A549 treated with DMSO at 1 μM for 4 hours (cell line): ENCODE results near the gene CYYR1. TPM values are rescaled to one million over a fixed set of nuclear protein-coding genes. Genes with fewer than 3 reads are reported as not detected.

Source experiments
- total RNA-seq: library from RNA; stranded (reverse); fragments of 200-300 nt; extraction: Qiagen RNA extraction; gene quantifications from 5 replicates; pipeline ENCODE4 v1.2.3, GENCODE V29; 2022; ENCODE audit warnings: low read depth

CYYR1 gene
- total RNA-seq, result not detected in 5 replicates

GRCh38 chr21:26572702-26573381, at the start of gene CYYR1:
Gene CYYR1 (minus strand): TSS chr21:26573286. CDS start chr21:26572940, 346 bp downstream.

